ENCODE data around the gene ADPRM. TPM values are rescaled to one million over a fixed set of nuclear protein-coding genes. Genes with fewer than 3 reads are reported as not detected.

The ADPRM gene, protein sequence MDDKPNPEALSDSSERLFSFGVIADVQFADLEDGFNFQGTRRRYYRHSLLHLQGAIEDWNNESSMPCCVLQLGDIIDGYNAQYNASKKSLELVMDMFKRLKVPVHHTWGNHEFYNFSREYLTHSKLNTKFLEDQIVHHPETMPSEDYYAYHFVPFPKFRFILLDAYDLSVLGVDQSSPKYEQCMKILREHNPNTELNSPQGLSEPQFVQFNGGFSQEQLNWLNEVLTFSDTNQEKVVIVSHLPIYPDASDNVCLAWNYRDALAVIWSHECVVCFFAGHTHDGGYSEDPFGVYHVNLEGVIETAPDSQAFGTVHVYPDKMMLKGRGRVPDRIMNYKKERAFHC
- total RNA-seq, result 10 to 100 TPM in 2 of 6 donors, 1 to 10 TPM in 4; 1.7 to 18.9 (median 8.2) TPM

- Histone ChIP-seq H3K4me3 (peak within 1 kb of the TSS; percentile 84 to 97 (median 91)), H3K27ac (peak within 1 kb of the TSS; percentile 91 to 95 (median 94)), H3K9me3 (no peaks in the 10 kb centered on the region), H3K4me1 (peaks cover 16 to 32% (median 17%) of the 10 kb centered on the region in 4 donors), H3K36me3 (peaks cover 0 to 27% (median 13%) of the 10 kb centered on the region in 4 donors), H3K27me3 (no peaks in the 10 kb centered on the region)
- ATAC-seq (ENCODE audit: low FRiP score in 2 of 2), result peak; percentile 99
- peak; percentile 95 to 97 for DNase-seq
- TF ChIP-seq POLR2A (IDR thresholded peaks at IDR 0.05) (peak in 3 of 4 donors; percentile 83 to 97 (median 92)), EP300 (IDR thresholded peaks at IDR 0.05) (peak in 1 of 4 donors; percentile 31), POLR2AphosphoS5 (IDR thresholded peaks at IDR 0.05) (peak; percentile 94 to 96)
- TF ChIP-seq, protein P1, sequence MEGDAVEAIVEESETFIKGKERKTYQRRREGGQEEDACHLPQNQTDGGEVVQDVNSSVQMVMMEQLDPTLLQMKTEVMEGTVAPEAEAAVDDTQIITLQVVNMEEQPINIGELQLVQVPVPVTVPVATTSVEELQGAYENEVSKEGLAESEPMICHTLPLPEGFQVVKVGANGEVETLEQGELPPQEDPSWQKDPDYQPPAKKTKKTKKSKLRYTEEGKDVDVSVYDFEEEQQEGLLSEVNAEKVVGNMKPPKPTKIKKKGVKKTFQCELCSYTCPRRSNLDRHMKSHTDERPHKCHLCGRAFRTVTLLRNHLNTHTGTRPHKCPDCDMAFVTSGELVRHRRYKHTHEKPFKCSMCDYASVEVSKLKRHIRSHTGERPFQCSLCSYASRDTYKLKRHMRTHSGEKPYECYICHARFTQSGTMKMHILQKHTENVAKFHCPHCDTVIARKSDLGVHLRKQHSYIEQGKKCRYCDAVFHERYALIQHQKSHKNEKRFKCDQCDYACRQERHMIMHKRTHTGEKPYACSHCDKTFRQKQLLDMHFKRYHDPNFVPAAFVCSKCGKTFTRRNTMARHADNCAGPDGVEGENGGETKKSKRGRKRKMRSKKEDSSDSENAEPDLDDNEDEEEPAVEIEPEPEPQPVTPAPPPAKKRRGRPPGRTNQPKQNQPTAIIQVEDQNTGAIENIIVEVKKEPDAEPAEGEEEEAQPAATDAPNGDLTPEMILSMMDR (IDR thresholded peaks at IDR 0.05), result peak in 4 of 6 experiments; percentile 25 to 57 (median 46)
- 0% methylated on average over 8 to 35 of the region's 84 CpGs for WGBS, 2 donors
These were observed at the start of gene ADPRM, which contains the start of gene SCO1 for GRCh38 chr17:10697092-10698081. Gene ADPRM, plus strand, starts transcription at chr17:10697594. Its CDS starts 7,333 bp downstream, at chr17:10704927. Gene SCO1, minus strand, starts transcription at chr17:10697533. Its CDS starts 26 bp downstream, at chr17:10697507.

DNA sequence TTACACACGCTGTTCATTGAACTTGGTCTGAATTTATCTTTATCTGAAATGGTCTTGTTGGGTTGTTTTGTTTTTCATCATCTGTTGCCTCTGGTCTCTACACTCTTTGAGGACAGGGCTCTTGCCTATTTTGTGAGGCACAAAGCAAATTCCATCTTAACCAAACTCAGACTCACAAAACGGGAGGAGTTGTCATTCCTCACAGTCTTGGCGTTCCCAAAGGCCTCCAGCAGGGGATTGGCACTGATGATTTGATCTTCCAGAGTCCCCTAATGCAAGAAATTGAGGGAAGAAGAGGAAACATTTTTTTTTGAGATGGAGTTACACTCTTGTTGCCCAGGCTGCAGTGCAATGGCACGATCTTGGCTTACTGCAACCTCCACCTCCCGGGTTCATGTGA is 49.0 kb upstream of the ADPRM start:
- no peak for ATAC-seq (ENCODE audit: low FRiP score in 2 of 2)
- WGBS, 2 donors, result 88 to 94% methylated on average over 5 of the region's 5 CpGs
- TF ChIP-seq POLR2AphosphoS5 (IDR thresholded peaks at IDR 0.05) (no peak), EP300 (IDR thresholded peaks at IDR 0.05) (no peak), POLR2A (IDR thresholded peaks at IDR 0.05) (no peak)
- TF ChIP-seq, protein P1 (IDR thresholded peaks at IDR 0.05), result no peak

DNA sequence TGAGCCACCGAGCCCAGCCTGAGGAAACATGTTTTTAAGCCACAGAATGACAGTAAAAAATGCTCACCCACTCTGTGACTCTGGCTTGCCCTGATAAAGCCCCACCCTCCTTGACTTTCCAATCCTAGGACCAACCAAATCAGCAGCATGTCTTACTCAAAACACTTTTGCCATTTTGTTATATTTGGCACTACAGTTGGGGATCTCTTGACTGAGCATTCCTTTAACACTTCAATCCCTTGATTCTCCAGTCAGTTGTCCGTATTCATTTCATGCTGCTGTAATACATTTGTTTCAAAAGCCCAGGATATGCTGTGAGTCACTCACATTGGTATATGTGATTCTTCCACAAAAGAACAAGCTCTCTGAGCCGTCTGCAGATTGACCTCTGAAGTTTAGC is 48.4 kb upstream of the ADPRM start:
- Histone ChIP-seq H3K4me1 (no peaks in the 10 kb centered on the region), H3K27ac (no peak overlapping the region), H3K9me3 (no peaks in the 10 kb centered on the region), H3K4me3 (no peak overlapping the region), H3K27me3 (no peaks in the 10 kb centered on the region), H3K36me3 (peaks cover 0 to 4% (median 0%) of the 10 kb centered on the region in 4 donors)
- ATAC-seq (ENCODE audit: low FRiP score in 2 of 2) (no peak), DNase-seq (no peak)
- TF ChIP-seq EP300 (IDR thresholded peaks at IDR 0.05), result no peak
- no peak for TF ChIP-seq POLR2AphosphoS5 (IDR thresholded peaks at IDR 0.05)
- TF ChIP-seq, protein P1 (IDR thresholded peaks at IDR 0.05), result no peak
- no peak for TF ChIP-seq POLR2A (IDR thresholded peaks at IDR 0.05)
- 74 to 85% methylated on average over 3 of the region's 3 CpGs for WGBS, 2 donors

More for the DNA sequence above, 49.0 kb upstream of the ADPRM start:
- H3K36me3 ChIP-seq, result peaks cover 0 to 4% (median 0%) of the 10 kb centered on the region in 4 donors
- H3K27ac ChIP-seq, result no peak overlapping the region
- no peak for DNase-seq
- no peaks in the 10 kb centered on the region for H3K4me1 ChIP-seq
- H3K9me3 ChIP-seq, result no peaks in the 10 kb centered on the region
- no peak overlapping the region for H3K4me3 ChIP-seq
- no peaks in the 10 kb centered on the region for H3K27me3 ChIP-seq

GRCh38 chr17:10649602-10650001 is 47.8 kb upstream of the ADPRM start:
- WGBS, 2 donors, result 91 to 92% methylated on average over 5 of the region's 5 CpGs
- Histone ChIP-seq H3K4me1 (no peaks in the 10 kb centered on the region), H3K4me3 (no peak overlapping the region), H3K36me3 (peaks cover 0 to 4% (median 0%) of the 10 kb centered on the region in 4 donors), H3K9me3 (no peaks in the 10 kb centered on the region), H3K27me3 (no peaks in the 10 kb centered on the region), H3K27ac (no peak overlapping the region)
- no peak for DNase-seq
- no peak for ATAC-seq (ENCODE audit: low FRiP score in 2 of 2)
- TF ChIP-seq POLR2A (IDR thresholded peaks at IDR 0.05), result no peak

DNA sequence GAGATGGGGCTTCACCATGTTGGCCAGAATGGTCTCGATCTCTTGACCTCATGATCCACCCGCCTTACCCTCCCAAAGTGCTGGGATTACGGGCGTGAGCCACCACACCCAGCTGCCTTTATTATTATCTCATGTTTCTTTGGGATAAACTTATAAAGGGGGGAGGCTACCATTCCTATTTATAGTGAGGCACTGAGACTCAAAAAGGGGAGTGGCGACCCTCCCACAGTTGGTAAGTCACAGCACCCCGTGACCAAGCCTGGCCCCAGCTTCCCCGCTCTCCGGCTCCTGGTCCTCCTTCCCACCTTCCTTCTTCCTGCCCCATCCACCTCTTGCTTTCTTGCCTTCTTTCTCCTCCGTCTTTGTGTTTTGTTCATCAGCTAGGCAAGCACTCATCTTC is 45.5 kb upstream of the ADPRM start:
- Histone ChIP-seq H3K27me3 (no peaks in the 10 kb centered on the region), H3K36me3 (no peaks in the 10 kb centered on the region), H3K4me3 (no peak overlapping the region), H3K9me3 (no peaks in the 10 kb centered on the region), H3K4me1 (no peaks in the 10 kb centered on the region), H3K27ac (no peak overlapping the region)
- 81 to 85% methylated on average over 9 of the region's 9 CpGs for WGBS, 2 donors
- no peak for TF ChIP-seq POLR2A (IDR thresholded peaks at IDR 0.05)
- no peak for DNase-seq
- no peak for ATAC-seq (ENCODE audit: low FRiP score in 2 of 2)
